DMS 273 (cell line): ENCODE measurements around the gene DIP2C.
"Not testable (repeated sequence)": the region's sequence is repeated elsewhere in the genome, so short reads cannot be mapped to it uniquely, and the experiment has no call there.

ENCODE experiments used
- DNase-seq: peaks from one replicate; lab custom pipeline; 2025; ENCODE audit not compliant: unreplicated experiment; lab: John Stamatoyannopoulos, UW

Gene DIP2C

DNA sequence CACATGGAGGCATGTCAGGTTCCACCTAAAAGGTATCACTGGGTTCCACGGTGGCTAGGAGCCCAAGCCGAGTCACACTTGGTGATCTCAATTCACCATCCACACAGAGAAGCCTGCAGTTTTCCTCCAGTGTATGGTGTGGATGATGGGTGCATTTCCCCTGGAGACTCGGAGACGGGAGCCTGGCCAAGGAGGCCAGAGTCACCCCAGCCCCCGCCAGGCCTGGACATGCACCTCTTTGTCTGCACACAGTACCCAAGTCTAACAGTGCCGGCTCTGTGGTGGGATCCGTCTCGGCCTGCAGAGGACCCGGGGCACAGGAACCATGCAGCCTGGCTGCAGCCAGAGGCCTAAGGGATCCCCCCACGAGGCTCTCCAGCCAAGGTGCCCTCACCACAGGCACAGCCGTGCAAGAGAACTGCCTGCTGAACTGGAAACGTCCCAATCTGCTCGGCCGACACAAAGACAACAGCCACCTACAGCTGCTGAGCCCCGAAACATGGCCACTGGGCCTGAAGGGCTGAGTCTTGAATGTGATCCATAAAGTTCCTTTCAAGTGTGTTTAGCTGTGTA, 75.2 kb downstream of the DIP2C start:
- DNase-seq = no peak

DNA sequence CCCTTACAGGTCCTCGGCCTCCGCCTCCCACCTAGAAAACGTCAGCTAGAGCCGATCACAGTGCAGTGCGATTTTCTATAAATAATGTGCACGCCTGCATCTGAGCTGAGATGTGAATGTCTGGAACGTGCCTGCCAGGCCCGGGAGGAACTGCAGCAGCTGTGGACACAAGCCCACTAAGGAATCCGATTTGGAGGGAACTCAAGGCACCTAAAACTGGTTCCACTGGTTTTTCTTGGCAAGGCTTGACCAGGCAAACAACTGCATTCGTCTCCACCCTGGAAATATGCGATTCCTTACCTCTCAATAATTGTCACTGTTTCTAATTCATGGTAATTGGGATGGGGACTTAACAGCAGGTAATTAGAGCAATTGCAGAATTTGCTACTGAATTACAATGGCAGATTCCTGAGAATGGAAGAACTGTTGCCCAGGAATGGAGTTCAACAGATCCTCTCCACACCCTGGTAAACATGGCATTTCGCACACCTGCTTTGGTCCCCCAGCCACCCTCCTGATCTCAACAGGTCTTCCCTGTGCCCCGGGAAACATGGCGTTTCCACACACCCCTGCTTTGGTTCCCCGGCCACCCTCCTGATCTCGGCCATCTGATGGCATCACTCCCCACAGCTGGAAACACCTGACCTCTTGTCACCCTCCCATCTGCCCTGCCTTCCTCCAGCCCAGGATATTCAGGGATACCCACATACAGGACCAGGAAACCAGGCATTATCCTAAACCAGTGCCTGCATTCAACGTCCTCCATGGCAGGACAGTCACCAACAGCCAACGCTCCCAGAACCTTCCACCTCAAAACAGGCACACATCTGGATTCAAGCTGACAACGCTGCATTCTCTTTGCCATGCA, 76.0 kb downstream of the DIP2C start:
- no peak for DNase-seq

DNA sequence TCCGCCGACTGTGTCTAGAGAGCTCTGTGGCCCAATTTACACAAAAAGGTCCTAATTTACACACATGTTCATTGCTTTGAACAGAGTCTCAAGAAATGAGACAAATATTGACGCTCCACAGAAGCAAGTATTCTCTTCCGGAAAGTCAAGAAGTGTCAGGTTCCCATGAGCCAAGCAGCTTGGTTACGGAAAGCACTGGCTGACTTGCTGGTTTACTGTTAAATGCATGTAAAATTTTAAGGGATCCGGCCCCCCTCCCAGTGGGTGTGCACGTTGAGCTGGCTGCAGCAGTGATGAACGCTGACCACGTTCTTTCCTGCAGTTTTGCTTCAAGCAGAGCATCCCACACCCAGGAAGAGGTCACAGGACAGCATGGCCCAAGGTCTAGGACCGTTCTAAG, 76.8 kb downstream of the DIP2C start:
- DNase-seq = no peak

DNA sequence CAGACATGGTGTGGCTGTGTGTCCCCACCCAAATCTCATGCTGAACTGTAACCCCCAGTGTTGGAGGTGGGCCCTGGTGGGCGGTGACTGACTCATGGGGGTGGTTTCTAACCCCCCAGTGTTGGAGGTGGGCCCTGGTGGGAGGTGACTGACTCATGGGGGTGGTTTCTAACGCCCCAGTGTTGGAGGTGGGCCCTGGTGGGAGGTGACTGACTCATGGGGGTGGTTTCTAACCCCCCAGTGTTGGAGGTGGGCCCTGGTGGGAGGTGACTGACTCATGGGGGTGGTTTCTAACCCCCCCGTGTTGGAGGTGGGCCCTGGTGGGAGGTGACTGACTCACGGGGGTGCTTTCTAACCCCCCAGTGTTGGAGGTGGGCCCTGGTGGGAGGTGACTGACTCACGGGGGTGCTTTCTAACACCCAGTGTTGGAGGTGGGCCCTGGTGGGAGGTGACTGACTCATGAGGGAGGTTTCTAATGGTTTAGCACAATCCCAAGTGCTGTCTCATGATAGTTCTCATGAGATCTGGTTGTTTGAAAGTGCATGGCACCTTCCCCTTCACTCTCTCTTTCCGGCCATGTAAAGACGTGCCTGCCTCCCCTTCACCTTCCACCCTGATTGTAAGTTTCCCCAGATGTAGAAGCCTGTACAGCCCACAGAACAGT, 78.7 kb downstream of the DIP2C start:
- not testable (repeated sequence) for DNase-seq

DNA sequence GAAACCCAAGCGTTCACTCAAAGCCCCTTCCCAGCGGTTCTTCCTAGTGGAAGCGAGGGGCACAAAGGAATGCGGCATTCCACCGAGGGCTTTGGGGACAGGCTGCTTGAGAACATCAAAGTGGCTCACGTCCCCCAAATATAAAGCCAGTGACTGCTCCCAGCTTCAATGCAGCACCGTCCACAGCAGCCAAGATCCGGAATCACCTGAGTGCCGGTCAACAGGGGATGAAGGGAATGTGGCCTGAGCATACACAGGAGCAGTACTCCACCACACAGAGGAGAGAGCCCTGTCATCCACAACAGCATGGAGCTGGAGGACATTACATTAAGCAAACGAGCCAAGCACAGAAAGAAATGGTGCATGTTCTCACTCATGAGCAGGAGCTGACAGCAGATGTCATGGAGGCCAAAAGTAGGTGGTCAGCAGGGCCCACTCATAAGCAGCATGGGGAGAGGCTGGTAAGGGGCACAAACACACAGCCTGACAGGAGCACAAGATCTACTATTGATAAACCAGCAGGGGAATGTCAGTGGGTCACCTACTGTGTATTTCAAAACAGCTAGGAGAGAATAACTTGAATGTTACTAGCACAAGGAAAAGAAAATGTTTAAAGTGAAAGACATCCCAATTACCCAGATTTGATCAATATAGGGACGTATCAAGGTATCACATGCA, 79.5 kb downstream of the DIP2C start:
- no peak for DNase-seq

DNA sequence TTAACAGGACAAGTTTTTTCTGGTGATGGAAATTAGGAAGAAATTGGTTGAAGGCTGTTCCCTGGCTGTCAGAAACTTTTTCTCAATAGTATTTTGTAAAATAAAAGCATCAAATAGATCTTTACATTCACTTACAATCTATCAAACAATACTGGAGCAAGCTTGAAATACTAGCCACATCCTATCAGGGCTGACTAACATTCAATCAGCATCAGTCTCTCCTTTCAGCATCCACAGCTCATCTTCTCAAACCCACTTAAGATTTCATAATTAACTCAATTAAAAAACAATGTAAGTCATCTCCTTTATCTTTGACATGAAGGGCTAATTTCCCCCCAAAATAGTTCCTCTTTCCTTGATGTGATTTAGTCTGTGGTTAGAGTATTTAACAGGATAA, 80.2 kb downstream of the DIP2C start:
- no peak for DNase-seq

DNA sequence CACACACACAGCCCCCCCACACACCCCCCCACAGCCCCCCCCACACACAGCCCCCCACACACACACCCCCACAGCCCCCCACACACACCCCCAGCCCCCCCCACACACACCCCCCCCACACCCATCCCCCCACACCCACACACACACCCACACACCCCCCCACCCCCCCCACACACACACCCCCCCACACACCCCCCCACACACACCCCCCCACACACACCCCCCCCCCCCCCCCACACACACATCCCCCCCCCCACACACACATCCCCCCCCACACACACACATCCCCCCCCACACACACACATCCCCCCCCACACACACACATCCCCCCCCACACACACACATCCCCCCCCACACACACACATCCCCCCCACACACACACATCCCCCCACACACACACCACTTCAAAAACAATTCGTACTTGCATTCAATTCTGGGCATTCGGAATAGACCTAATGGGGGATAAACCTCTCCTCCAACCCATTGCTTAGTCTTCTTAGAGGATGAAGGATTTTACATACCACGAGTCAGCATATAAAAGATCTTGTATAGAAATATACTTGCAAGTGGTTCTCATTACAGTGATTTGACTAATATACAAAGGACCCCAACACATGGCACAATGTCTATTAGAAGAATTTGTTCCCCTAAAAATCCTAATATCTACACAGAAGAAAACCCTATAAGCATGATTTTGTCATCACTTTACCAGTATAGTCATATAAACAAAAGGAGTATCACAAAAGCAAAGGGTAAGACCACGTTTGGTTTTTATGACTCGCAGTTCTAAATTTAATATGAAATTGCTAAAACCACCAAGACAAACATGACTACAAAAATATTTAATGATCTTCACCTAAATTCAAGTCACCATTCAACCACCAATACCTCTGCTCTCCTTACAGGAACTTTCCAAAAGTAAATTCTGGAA, 80.9 kb downstream of the DIP2C start:
- no peak for DNase-seq

DNA sequence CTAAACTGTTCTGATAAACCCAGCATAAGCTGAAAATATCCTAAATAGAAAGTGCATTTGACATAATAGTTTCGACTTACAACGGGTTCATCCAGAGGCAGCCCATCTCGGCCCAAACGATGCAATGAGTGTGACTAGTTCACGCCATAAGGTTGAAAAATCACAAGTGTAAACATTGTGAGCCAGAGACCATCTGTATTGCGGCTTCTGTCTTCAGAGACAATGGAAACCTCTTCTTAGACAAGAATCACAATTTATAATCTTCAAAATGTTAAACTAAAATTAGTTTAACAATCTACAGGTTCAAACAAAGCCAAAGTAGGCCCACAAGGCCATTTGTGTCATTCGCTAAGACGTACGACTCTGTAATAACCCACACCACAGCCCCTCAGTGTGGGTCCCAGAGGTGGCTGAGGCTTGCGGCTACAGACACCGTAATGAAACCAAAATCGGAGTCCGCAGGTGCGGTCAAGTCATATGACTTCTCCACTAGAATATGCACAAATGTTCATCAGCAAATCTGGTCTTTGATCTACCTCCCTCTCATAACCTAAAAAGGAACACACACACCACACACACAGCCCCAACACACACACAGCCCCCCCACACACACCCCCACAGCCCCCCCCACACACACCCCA, 81.8 kb downstream of the DIP2C start:
- no peak for DNase-seq

DNA sequence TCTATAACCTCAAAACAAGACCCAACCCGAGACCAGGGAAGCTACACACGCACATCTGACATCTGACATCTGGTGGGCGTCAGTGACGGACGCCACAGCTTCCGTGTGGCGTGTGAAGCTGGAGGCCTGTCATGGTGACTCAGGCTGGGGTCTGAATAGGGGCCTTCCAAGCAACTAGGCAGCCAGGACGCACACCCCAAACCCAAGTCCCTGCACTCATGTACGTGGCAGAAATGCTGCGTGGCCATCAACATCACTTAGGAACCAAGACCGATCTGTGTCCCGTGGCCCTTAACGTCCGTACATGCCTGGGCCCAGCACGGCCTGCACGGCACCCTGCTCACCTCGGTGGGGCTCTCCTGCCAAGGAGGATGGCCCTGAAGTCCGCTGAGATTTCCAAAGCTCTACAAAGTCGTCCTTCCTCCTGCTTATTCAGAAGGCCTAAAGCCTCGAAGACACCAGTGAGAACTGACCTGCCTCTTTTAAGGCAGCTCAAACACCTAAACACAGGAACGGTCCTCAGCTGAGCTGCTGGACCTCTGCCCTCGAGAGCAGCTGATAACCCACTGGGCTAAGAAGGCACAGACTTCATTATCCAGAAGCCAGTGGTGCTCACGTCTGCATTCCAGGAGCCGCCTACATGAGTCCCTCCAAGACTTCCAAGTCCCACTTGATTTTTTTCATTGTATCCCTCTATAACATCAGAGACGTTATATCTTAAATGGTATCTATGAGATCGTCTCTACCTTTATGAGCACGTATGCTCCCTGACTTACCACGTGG, 82.5 kb downstream of the DIP2C start:
- DNase-seq = no peak

DNA sequence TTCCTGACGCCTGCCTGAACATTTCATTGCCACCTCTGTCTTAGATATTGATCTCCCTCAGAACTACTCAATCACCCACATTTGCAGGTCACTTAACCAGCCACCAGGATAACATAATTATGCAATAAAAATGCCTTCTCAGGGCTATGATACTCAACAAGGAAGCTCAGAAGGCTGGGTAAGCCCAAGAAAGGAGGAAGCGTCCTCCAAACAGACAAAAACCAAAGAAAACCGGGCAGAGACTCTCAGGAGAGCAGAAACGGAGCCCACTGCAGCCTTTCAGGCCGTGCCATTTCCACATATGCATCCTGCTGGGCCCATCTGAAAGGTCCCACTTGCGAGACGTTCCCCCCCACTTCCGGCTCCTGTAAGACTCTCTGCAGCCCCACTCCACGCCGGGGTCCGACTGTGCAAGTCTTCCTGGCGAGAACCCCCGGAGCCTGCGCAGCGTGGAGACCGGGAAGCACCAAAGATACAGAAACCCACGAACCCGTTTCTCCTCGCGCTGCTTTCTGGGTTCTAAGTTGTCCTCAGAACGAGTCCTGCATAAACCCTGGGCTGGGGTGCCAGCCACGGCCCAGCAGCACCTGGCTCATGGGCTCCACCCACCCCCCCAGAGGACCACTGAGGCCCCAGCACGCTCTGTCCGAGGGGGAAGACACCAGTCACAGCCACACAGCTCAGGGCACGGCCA, 83.7 kb downstream of the DIP2C start:
- no peak for DNase-seq

DNA sequence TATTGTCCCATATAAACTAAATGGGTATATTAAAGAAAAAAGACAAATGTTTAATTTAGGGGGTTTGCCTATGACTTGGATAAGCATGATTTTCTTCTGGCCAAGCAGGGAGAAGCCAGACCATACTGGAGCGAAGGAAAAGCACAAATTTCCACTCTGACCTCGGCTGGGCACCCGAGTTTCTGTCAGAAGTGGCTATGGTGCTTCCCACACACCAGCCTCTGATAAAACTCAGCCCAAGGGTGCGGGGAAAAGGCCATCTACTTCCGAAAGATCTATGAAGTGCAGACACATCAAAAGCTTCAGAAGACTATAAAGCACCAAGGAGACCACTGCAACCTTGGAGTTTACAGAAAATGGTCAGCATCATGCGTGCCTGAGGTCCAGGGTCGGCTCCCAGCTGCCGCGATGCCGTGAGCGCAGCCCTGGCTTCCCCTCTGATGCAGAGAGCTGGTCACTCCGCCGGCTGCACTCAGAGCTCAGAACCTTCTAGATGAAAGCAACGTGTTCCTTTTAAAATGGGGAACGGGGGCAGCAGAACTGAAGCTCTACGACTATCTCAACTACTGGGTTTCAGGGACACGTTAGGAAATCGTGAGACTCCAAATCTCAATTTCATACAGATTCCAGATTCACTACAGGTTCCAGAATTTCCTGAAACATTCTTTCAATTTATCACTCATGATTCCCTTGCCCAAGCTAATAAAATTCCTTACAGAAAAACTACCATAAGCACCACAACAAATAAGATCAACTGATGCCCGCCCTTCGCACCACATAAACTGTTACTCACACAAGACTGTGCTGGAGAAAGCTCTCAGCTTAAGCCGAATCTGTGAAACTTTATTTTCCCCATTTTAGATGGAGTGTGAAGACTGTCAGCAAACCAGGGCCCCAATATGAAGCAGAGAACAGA, 84.5 kb downstream of the DIP2C start:
- DNase-seq = no peak

DNA sequence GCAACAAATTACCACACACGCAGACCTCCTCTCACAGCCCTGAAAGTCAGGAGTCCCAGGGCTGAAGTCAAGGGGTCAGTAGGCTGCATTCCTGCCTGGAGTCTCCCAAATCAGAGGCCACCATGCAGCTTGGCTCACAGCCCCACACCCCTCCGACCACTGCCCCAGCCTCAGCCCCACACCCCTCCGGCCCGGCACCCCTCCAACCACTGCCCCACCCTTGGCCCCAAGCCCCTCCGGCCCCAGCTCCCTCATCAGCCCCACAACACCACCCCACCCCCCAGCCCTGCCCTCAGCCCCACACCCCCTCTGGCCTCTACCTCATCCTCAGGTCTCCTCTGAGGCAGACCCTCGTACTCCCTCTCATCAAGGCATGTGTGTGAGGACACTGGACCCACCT, 85.7 kb downstream of the DIP2C start:
- no peak for DNase-seq

DNA sequence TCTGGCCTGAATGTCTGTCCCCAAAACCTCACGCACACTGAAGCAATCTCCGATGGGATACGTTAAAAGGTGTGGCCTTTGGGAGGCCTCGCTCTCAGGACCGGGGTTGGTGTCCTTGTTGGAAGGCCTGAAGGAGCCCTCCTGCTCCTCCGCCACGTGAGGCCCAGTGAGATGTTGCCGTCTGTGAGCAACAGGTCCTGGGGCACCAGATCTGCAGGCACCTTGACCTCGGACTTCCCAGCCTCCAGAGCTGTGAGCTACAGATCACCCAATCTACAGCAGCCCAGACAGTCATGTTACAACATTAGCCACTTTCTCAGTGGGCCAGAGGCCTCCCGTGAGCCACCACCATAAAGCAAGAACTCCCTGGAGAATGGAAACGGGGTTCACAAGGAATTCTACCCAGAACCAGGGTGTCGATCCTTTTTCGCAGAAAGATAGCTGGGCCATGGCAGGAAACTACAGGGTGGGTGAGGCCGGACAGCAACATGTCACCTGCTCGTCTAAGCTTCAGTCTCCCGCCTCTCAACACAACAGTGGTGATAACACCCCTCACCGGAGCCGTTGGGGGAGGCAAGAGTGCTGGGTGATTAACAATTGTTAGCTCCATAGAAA, 87.0 kb downstream of the DIP2C start:
- DNase-seq = no peak

DNA sequence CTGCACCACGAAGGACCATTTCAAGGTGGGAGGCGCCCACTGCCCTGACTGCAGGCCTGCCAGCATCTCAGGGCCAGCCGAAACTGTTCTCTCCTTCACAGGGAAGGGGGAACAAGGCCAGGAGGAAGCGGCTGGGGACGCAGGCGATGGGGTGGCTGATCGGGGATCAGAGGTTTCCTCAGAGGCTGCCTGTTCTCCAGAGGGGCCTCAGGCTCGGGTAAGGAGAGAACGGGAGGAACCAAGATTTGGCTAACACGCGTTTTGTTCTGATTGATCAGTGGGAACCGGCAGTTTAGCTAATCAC, 87.9 kb downstream of the DIP2C start:
- DNase-seq = no peak

DNA sequence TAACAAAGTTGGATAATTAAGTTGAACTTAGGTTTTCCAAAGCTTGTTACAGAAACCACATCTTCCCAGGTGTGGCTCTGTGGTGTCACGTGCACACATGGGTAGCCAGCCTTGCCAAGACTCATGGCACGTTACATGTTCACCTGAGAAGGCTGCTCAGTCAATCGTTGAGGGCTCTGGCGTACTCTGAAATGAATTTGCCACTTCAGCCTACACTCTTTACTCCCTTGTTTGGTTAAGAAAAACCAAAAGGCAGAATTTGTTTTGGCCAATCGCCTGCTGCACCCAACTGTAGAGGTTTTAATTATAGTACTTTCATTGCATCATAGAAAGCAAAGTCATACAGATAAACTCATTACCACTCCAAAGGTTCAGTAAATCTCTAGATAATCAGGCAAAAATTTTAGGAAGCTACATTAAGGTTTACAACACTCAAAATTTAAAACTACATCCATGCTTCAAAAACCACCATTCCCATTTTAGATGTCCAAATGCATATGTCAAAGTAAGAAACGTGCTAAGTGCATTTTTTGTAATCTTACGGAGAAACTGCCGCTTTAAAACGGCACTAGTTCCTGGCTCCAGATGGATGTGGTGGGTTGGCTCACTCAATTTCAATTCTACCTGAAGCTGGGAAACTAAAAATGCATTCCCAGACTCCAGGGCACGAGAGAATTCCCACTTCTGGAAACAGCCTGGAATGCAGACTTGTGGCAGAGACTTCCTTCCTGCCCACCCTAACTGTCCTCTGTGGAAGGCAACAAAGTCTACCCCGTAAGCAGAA, 88.4 kb downstream of the DIP2C start:
- DNase-seq = no peak

DNA sequence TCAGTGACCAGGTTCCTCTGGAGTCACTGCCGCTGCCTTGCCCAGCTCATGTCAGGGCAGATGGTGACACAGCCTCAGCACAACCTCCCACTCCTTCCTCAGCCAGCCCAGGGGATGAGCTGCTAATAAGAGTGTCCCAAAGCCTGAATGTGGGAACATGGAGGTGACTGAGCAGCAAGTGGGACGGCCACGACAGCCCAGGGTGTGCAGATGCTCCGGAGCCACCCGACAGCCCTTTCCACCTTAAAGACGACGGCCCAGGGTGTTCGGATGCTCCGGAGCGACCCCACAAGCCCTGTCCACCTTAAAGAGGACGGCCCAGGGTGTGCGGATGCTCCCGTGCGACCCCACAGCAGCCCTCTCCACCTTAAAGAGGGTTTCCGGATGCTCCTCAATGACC, 89.2 kb downstream of the DIP2C start:
- no peak for DNase-seq

DNA sequence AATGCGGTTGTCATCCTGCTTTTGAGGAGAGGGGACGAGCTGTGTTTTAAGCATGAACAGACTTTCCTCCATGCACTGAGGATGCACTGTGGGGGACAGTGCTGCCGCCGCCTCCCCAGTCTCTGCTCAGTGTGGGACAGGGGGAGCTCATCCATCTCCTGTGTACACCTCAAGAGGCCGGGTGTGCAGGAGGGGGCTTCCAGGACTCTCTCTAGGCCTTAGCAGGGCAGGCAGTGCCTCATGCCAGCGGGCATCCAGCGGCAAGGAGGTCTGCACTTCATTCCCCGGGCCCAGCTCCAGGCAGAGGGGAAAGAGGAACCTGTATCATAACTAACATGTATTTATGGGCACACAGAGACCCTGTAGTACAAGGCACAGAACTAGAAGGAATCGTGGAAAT, 89.7 kb downstream of the DIP2C start:
- no peak for DNase-seq
